ENCODE data around the gene ELAVL3.
"Not testable (repeated sequence)": the region's sequence is repeated elsewhere in the genome, so short reads cannot be mapped to it uniquely, and the experiment has no call there.

Gene ELAVL3

GRCh38 chr19:11458236-11458900 lies 22.5 kb downstream of the ELAVL3 start:
- no peak for DNase-seq

DNA sequence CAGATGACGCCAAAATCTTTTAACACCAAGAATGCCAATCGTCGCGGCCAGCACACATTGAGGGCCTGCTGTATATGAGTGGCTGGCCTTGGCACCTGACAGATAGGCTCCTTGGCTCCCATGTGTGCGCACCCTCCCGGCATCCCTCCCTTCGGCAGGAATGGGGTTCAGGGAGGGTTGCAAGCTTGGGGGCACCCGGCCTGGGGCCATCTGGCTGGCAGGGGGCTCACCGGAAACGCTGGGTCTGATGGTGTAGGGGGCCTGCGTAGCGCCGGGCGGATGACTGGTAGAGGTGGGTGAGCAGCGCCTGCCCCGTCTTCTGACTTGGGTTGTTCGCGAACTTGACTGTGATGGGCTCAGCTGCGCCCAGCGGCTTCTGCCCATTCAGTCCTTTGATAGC lies 23.0 kb downstream of the ELAVL3 start:
- no peak for DNase-seq

DNA sequence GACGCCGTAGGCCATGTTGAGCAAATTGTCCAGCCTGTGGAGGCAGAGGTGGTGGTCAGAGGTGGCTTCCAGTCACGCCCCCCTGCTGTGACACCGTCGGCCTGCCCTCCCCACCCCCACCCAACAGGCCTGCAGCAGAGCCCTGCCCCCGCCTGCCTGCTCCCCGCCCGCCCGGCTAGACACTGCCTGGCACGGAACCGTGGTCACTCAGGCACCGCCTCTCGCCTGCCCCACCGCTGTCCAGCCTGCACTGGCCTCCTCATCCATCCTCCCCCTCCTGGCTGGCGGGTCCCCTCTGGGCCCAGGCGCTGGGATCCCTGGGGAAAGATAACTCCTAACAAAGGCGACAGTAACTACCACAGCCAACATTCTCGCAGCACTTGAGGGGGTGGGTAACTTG lies 23.7 kb downstream of the ELAVL3 start:
- no peak for DNase-seq

DNA sequence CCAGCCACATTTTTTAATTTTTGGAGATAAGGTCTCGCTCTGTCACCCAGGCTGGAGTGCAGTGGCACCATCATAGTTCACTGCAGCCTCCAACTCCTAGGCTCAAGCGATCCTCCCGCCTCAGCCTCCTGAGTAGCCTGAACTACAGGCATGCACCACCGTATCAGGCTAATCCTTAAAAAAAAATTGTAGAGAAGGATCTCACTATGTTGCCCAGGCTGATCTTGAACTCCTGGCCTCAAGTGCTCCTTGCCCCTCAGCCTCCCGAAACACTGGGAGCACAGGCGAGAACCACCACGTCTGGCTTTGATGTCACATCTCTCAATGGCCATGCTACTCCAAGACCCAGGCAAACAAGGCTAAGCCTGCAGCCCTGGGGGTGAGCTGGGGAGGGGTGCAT lies 24.2 kb downstream of the ELAVL3 start:
- no peak for DNase-seq

DNA sequence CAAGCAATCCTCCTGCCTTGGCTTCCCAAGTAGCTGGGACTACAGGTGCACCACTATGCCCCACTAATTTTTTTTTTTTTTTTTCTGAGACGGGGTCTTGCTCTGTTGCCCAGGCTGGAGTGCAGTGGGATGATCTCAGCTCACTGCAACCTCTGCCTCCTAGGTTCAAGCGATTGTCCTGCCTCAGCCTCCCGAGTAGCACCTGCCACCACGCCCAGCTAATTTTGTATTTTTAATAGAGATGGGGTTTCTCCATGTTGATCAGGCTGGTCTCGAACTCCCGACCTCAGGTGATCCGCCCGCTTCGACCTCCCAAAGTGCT lies 25.7 kb downstream of the ELAVL3 start:
- DNase-seq, result not testable (repeated sequence)

GRCh38 chr19:11453468-11454341 lies 27.1 kb downstream of the ELAVL3 start:
- DNase-seq, result peak; percentile 19

- no peak for DNase-seq
Measured at GRCh38 chr19:11452620-11453310, 28.1 kb downstream of the ELAVL3 start.

DNA sequence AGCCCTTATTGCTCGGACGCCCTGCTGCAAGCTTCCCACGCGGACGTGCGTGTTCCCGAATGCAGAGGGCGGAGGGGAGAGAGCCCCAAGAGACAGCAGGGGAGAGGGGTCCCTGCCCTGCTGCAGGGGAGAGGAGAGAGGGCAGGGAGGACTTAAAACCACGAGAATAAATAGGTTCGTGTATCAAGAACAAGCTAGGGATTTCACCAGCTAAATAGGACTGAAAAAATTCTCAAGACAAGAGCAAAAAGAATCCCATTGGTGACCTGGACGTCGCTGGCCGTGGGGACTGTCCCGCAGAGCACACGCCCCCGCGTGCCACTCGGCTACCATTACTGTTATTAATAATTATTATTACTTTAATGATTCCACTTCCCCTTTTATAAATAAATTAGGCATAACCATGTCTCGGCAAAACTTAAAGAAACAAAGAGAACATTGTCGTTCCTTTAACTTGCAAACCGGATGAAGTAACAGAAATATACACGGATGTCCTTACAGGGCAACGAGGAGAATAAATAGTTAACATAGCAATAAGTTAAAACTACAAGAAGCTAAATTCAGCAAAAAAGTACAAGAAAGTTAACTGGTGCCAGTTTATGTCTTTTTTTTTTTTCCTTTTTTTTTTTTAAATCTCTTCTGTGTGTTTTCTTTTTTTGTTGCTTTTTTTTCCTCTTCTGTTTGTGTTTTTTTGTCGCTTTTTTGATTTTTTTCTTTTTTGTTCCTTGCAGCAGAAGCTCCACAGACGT lies 28.8 kb downstream of the ELAVL3 start:
- DNase-seq, result no peak

- no peak for DNase-seq
Measured at GRCh38 chr19:11451327-11451870, 29.4 kb downstream of the ELAVL3 start.

GRCh38 chr19:11450570-11451326 lies 30.1 kb downstream of the ELAVL3 start:
- no peak for DNase-seq

DNA sequence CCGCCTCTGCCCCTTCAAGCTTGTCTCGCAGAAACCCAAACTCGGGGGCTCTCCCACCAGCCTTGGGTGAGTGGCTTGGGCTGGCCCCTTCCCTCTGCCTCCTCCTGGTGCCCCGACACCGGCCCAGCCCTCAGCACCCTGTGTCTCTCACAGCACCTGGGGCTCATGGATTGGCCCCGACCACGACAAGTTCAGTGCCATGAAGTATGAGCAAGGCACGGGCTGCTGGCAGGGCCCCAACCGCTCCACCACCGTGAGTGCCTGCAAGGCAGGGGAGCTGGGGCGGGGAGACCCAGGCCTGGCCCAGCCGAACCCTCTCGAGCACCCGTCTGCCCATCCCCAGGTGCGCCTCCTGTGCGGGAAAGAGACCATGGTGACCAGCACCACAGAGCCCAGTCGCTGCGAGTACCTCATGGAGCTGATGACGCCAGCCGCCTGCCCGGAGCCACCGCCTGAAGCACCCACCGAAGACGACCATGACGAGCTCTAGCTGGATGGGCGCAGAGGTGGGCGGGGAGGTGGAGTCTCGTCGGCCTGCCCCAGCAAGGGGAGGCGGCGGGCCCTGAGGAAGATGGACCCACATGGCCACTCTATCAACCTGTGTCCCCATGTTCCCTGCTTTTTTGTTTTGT lies 31.8 kb downstream of the ELAVL3 start:
- no peak for DNase-seq

DNA sequence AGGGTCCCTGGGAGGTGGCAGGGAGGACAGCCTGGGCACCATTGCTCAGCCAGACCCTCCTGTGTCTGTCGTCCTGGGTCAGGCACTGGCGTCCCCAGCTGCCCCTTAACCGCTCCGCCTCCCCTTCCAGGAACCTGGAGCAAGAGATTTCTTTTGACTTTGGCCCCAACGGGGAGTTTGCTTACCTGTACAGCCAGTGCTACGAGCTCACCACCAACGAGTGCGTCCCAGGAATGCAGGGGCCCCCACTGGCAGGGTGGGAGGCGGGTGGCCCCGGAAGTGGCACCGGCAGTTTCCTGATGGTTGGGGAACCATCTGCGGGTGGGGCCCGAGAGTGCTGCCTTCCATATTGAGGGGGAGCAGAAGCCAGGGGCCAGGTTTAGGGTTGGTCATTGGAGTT lies 32.4 kb downstream of the ELAVL3 start:
- no peak for DNase-seq

DNA sequence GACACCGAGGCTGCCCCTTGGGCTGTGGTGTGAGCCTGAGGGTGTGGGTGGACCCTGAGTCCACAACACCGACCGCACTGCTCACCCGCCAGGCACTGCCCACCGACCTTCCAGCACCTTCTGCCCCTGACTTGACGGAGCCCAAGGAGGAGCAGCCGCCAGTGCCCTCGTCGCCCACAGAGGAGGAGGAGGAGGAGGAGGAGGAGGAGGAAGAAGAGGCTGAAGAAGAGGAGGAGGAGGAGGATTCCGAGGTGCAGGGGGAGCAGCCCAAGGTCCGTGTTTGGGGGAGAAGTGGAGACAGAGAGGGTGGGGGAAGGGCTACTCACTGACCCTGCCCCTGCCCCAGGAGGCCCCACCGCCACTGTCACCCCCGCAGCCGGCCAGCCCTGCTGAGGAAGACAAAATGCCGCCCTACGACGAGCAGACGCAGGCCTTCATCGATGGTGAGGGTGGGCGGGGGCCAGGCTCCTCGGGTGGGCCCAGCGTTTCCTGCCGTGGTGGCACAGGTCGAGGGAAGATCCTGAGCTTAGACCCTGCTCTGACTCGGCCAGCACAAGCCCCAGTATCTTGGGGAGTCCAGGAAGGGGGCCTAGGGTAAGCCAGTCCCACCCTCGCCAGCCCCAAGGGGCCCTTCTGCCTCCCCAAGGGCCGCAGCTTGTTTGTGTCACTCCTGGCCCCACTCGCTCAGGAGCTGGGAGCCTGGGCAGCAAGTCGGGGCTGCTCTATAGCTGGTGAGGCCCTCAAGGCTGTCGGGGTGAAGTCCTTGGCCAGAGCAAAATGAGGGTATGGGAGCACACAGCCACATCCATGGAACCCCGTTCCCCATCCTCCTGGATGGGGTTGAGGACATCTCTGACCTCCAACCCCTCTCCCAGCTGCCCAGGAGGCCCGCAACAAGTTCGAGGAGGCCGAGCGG lies 33.2 kb downstream of the ELAVL3 start:
- no peak for DNase-seq

DNA sequence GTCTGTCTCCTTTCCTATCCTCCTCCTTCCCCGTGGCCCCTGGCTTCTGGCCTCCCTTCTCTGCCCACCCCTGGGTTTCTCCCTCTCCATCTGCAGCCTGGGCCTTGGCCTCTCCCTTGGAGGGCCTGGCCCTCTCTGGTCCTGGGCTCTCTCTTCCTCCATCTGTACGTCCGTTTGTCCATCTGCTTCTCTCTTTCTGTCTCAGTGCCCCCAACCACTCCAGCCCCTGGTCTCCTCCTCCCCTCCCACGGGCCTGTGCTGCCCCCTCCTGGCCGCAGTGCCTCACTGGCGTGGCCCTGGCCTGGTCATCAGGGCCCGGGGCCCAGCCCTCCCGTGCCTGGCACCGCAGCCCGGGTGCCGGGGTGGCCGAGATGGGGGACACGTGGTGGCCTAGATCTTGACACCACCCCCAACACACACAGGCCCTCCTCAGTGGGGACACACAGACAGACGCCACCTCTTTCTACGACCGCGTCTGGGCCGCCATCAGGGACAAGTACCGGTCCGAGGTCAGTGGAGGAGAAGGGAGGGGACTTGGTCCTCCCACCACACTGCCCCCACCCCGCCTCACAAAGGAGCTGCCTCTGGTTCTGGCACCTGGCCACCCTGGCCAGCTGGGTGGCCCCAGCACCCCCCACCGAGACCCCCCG lies 34.1 kb downstream of the ELAVL3 start:
- DNase-seq, result peak; percentile 51

DNA sequence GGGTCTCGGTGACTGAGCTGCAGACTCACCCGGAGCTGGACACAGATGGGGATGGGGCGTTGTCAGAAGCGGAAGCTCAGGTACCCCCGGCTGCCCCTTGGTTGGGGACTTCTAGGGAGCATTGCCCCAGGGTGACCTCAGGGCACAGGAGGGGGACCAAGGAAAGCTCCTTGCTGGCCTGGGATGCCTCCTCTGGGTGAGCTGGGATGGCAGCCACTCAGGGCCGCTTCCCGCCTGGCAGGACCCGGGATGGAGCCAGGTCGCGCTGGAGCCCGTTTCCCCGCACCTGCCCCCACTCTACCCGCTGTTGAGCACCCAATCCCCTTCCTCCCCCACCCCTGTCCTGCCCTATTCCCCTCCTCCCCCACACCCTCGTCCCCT lies 34.6 kb downstream of the ELAVL3 start:
- DNase-seq, result no peak

DNA sequence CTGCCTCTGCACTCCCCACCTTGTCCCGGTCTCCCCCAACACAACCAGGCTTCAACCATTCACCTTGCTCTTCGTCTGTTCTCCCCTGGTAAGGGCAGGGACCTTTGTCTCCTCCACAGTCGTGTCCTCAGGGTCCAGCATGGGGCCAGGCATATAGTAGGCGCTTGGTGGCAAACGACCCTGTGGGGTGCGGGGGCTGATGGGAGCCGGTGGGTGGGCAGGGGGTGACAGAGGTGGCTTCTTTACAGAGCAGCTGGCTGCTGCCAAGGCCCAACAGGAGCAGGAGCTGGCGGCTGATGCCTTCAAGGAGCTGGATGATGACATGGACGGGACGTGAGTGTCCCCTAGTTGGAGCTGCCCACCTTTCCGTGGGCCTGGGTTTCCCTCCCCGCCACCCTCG lies 35.7 kb downstream of the ELAVL3 start:
- no peak for DNase-seq

DNA sequence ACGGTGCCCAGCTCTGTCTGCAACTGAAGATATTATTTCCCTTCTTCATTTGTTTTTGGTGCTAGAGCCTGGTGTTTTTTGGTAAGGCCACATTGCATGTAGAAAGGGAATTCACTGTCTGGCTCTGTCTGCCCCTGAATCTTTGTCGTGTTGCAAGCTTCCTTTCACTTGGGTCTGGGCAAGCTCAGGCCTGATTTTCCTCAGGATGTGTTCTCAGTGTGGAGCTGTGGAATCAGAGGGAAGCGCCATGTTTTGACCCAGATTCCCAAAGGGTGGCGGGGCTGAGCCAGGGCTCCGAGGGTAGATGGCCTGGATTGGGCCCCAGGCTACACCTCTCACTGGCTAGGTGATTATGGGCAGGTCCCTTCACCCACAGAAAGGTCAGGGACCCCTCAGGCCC lies 36.8 kb downstream of the ELAVL3 start:
- DNase-seq, result no peak

GRCh38 chr19:11437955-11438354 lies 42.9 kb downstream of the ELAVL3 start:
- DNase-seq, result no peak

DNA sequence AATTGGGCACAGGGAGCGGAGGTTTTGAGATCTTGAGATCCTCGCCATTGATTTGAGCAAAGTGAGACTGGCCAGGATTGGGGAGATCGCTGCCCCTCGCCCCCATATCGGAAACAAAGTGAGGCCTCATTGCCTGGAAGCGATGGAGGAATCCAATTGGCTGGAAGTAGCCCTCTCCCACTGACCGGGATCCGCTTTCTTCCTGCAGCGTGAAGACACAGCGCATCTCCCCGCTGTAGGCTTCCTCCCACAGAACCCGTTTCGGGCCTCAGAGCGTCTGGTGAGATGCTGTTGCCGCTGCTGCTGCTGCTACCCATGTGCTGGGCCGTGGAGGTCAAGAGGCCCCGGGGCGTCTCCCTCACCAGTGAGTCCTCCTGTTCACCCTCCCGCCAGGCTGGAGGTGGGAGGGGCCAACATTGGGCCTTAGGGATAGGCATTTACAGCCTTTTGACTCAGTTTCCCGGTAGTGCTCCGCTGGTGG lies 45.0 kb downstream of the ELAVL3 start:
- DNase-seq, result no peak

Measured in activated CD4-positive, alpha-beta T cell treated with anti-CD3 and anti-CD28 coated beads, Interleukin-2, amount 50 U/mL, for 1 hour (primary cell).